RWPE2 (cell line): Measurements from ENCODE around the gene FBXO42.
"Not testable (repeated sequence)": the region's sequence is repeated elsewhere in the genome, so short reads cannot be mapped to it uniquely, and the experiment has no call there.

Source experiments
- ATAC-seq: fragments of 200-7000 bp; cut with Tn5 transposase; 3 replicates; pipeline ENCODE4 v1.9.1; 2021; ENCODE audit warnings: low read depth
- DNase-seq: peaks from one replicate; pipeline ENCODE4 v3.0.0-alpha.2; 2020; ENCODE audit warnings: low spot score
- H3K27ac ChIP-seq: fragments of 450-650 bp; 2 replicates; pipeline ENCODE4 v1.5.1; 2017; ENCODE audit warnings: mild to moderate bottlenecking; ENCODE audit not compliant: poor library complexity, severe bottlenecking
- H3K27me3 ChIP-seq: fragments of 250-450 bp; sonication (Bioruptor Pico); 2 replicates; pipeline ENCODE4 v1.5.1; 2021; ENCODE audit warnings: mild to moderate bottlenecking, moderate library complexity; ENCODE audit not compliant: insufficient read depth, poor library complexity, severe bottlenecking
- H3K36me3 ChIP-seq: fragments of 250-450 bp; sonication (Bioruptor Pico); 2 replicates; pipeline ENCODE4 v1.5.1; 2020; ENCODE audit warnings: low read depth, mild to moderate bottlenecking, moderate library complexity
- H3K4me1 ChIP-seq: fragments of 250-450 bp; sonication (Bioruptor Pico); 2 replicates; pipeline ENCODE4 v1.5.1; 2021; ENCODE audit warnings: mild to moderate bottlenecking, moderate library complexity; ENCODE audit not compliant: insufficient read depth, poor library complexity, severe bottlenecking
- H3K4me3 ChIP-seq: fragments of 250-450 bp; sonication (Bioruptor Pico); 2 replicates; pipeline ENCODE4 v1.5.1; 2021; ENCODE audit warnings: mild to moderate bottlenecking, moderate library complexity; ENCODE audit not compliant: severe bottlenecking
- H3K9me3 ChIP-seq: fragments of 250-450 bp; sonication (Bioruptor Pico); 2 replicates; pipeline ENCODE4 v1.5.1; 2021; ENCODE audit warnings: mild to moderate bottlenecking, moderate library complexity; ENCODE audit not compliant: severe bottlenecking
- TF ChIP-seq, protein P1 (sequence below): fragments of 450-650 bp; IDR thresholded peaks from one replicate; pipeline ENCODE4 v1.5.1; 2017; ENCODE audit warnings: mild to moderate bottlenecking, moderate library complexity; ENCODE audit not compliant: poor library complexity, severe bottlenecking

The FBXO42 gene

DNA sequence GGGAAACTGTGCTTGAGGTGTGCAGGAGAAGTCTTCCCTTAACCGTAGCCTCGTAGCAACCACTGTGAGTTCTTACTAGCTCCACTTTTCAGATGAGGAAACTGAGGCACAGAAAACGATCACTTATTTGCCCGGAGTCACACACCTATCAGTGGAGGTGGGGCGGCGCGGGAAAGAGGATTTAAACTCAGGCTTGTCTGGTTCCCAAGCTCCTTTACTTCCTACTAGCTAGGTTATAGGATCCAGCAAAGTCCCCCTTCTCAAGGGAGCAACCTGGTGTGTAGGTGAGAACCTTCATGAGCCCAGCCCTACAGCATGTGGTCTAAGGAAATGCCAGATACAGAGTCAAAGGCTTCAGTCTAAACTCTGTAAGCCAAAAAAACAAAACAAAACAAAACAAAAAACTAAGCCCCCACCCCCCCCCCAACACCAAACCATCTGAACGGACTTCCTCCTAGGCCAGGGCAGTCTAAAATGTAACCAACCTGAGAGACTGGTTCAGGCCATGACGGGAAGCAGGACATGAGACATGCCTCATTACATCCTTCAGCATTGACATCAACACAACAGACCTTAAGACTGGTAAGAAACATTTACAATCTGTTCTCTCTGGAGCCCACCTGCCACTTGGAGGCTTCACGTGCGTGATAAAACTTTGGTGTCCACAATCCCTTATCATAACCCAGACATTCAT, 709 bp upstream of the FBXO42 start:
- DNase-seq: no peak

DNA sequence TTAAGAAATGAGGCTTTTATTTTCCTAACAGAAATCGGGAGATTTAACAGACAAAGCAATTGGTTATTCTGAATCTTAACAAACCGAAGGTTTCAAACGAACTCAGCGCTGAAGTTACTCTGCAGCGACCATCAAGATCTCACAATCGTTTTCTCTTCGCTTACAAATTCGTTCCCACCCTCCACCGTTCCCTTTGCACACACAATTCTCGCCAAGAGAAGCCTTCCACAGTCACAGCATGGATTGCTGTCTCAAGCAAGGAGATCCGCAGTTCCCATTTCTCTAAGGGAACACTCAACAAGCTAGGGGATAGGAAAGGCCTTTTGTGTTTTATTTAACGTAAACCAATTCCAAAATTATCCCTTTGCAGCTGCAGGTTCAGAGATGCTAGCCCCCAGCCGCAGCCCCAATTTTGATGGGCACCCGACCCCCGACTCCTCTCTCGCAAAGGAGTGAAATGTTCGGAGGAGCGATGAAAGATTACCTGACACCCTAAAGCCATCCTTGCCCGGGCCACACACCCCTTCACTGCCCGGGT, 755 bp downstream of the FBXO42 start:
- ATAC-seq (no peak), DNase-seq (no peak)
- Histone ChIP-seq H3K27ac (peak overlapping the region; percentile 61), H3K4me1 (peaks cover 15% of the 10 kb centered on the region), H3K27me3 (no peaks in the 10 kb centered on the region), H3K4me3 (peak overlapping the region; percentile 54), H3K36me3 (peaks cover 7% of the 10 kb centered on the region), H3K9me3 (no peaks in the 10 kb centered on the region)
- TF ChIP-seq, protein P1, sequence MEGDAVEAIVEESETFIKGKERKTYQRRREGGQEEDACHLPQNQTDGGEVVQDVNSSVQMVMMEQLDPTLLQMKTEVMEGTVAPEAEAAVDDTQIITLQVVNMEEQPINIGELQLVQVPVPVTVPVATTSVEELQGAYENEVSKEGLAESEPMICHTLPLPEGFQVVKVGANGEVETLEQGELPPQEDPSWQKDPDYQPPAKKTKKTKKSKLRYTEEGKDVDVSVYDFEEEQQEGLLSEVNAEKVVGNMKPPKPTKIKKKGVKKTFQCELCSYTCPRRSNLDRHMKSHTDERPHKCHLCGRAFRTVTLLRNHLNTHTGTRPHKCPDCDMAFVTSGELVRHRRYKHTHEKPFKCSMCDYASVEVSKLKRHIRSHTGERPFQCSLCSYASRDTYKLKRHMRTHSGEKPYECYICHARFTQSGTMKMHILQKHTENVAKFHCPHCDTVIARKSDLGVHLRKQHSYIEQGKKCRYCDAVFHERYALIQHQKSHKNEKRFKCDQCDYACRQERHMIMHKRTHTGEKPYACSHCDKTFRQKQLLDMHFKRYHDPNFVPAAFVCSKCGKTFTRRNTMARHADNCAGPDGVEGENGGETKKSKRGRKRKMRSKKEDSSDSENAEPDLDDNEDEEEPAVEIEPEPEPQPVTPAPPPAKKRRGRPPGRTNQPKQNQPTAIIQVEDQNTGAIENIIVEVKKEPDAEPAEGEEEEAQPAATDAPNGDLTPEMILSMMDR: no peak

More for the DNA sequence above, 709 bp upstream of the FBXO42 start:
- peaks cover 7% of the 10 kb centered on the region for H3K36me3 ChIP-seq
- H3K27ac ChIP-seq: peak overlapping the region; percentile 61
- H3K4me1 ChIP-seq: peaks cover 15% of the 10 kb centered on the region
- no peaks in the 10 kb centered on the region for H3K9me3 ChIP-seq
- ATAC-seq: no peak; the same call in 2 of the 3 replicates
- peak overlapping the region; percentile 54 for H3K4me3 ChIP-seq
- no peaks in the 10 kb centered on the region for H3K27me3 ChIP-seq
- TF ChIP-seq, protein P1: no peak

DNA sequence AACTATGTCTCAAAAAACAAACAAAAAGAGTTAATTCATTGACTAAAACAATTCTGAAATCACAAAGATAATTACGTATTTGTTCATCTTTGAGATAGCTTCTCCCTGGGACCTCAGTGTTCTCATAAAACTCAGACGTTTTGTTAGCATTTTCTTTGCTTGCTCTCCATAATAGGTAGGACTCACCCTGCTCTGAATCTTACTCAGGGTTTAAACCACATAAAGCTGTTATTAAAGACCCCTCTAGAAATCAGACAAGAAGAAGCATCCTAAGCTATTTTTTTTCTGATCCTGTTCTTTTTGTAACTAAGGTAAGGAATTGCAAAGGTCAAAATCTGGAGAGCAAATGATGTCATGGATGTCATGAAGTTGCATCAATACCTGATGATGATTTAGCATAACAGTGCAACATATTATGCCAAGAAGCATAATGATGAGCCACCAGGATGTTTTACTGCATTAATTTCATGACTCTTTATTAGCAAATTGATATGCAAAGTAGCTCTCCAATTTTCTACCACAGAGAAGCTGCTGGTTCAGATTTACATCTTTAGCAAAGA, 2.4 kb downstream of the FBXO42 start:
- no peak for DNase-seq
- no peak overlapping the region for H3K4me3 ChIP-seq
- H3K9me3 ChIP-seq: no peaks in the 10 kb centered on the region
- no peak for ATAC-seq
- H3K4me1 ChIP-seq: peaks cover 15% of the 10 kb centered on the region
- H3K27me3 ChIP-seq: no peaks in the 10 kb centered on the region
- no peak overlapping the region for H3K27ac ChIP-seq
- TF ChIP-seq, protein P1: no peak
- peaks cover 7% of the 10 kb centered on the region for H3K36me3 ChIP-seq

DNA sequence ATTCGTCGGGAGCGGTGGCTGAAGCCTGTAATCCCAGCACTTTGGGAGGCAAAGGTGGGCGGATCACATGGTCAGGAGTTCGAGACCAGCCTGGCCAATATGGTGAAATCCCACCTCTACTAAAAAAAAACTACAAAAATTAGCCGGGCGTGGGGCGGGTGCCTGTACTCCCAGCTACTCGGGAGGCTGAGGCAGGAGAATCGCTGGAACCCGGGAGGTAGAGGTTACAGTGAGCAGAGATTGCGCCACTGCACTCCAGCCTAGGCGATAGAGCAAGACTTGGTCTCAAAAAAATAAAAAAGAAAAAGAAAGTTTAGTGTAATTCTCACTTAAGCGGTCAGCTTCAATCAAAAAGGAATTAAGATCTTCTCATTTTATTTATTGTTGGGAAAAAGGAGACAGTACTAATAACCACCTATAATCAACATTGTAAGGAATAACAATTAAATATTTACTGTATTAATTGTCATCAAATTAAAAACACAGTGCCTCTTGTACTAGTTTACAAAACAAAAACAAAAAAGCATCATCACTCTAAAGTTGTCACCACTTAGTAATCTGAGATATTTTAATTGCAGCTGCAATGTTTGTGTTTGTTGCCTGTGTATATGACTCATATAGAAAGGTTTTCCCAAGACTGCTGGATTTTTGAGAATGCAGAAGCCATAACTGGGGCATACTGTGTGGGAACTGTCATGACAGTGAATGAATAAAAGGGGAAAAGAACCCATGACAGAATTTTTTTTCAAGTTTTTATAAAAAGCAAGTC, 3.7 kb downstream of the FBXO42 start:
- no peak for DNase-seq
- Histone ChIP-seq H3K36me3 (peaks cover 7% of the 10 kb centered on the region), H3K9me3 (no peaks in the 10 kb centered on the region), H3K27me3 (no peaks in the 10 kb centered on the region), H3K4me1 (peaks cover 15% of the 10 kb centered on the region), H3K4me3 (no peak overlapping the region), H3K27ac (no peak overlapping the region)
- TF ChIP-seq, protein P1: no peak
- peak; percentile 46; the same call in 2 of the 3 replicates for ATAC-seq

DNA sequence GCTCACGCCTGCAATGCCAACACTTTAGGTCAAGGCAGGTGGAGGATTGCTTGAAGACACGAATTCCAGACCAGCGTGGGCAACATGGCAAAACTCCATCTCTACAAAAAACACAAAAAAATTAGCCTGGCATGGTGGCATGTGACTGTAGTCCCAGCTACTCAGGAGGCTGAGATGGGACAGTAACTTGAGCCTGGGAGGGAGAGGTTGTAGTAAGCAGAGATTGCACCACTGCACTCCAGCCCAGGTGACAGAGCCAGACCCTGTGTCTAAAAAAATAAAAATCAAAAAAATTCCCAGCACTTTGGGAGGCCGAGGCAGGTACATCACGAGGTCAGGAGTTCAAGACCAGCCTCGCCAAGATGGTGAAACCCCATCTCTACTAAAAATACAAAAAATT, 9.0 kb downstream of the FBXO42 start:
- H3K27ac ChIP-seq, H3K9me3 ChIP-seq, DNase-seq, H3K4me1 ChIP-seq, H3K4me3 ChIP-seq, H3K27me3 ChIP-seq, ATAC-seq, H3K36me3 ChIP-seq: not testable (repeated sequence)
